Mucosa of descending colon (tissue), 3 donors: Measurements from ENCODE around the gene WNK2. TPM values are rescaled to one million over a fixed set of nuclear protein-coding genes. Genes with fewer than 3 reads are reported as not detected.

Experiments
- ATAC-seq: fragments of 200-7000 bp; cut with Tn5 transposase; one replicate; pipeline ENCODE4 v1.9.1; 2020; ENCODE audit warnings: mild to moderate bottlenecking, moderate library complexity
- DNase-seq, 3 donors: peaks; one replicate each; pipeline ENCODE4 v3.0.0-alpha.2; 2020
- H3K36me3 ChIP-seq: fragments of 200-600 bp; one replicate; pipeline ENCODE4 v1.8.0; 2021; ENCODE audit warnings: low read depth, mild to moderate bottlenecking
- H3K4me1 ChIP-seq: fragments of 200-600 bp; one replicate; pipeline ENCODE4 v1.8.0; 2021; ENCODE audit warnings: low read depth, mild to moderate bottlenecking
- H3K4me3 ChIP-seq: fragments of 200-600 bp; one replicate; pipeline ENCODE4 v1.8.0; 2021; ENCODE audit warnings: mild to moderate bottlenecking
- H3K9me3 ChIP-seq: fragments of 200-600 bp; one replicate; pipeline ENCODE4 v1.8.0; 2021; ENCODE audit warnings: mild to moderate bottlenecking
- intact Hi-C, 2 donors: fragments of 100-400 bp; cut with DNase I in 1 of 2; cut with micrococcal nuclease in 1 of 2; formaldehyde crosslinking; loops; one replicate each; pipeline versions ENCODE4 v1.11.0 to v1.11.1; 2022; cut with DNase I, micrococcal nuclease
- total RNA-seq, 3 donors: library from RNA; stranded (reverse); fragmentation: NEBNext Ultra II Directional in 2 of 3; extraction: Animal tissue kit (Norgen Biotek cat#: 25700) in 2 of 3; gene quantifications; one replicate each; pipeline versions ENCODE4 v1.2.1 to v1.2.4, GENCODE V29; 2021 to 2023
- TF ChIP-seq, protein P1 (sequence below): fragments of 200-600 bp; IDR thresholded peaks from one replicate; pipeline ENCODE4 v1.8.0; 2022; ENCODE audit warnings: antibody characterized with exemption, mild to moderate bottlenecking
- donor health status: DM: no; HTN: no; CAD: no; lungs with moderate emphysema.
- donor health status: DM: no; HTN: no; CAD: no.
- donor health status: DM: no; HTN: yes; CAD: no.

Gene WNK2
- total RNA-seq, 3 donors from 2014 or later, result 175 to 276 (median 201) TPM

DNA sequence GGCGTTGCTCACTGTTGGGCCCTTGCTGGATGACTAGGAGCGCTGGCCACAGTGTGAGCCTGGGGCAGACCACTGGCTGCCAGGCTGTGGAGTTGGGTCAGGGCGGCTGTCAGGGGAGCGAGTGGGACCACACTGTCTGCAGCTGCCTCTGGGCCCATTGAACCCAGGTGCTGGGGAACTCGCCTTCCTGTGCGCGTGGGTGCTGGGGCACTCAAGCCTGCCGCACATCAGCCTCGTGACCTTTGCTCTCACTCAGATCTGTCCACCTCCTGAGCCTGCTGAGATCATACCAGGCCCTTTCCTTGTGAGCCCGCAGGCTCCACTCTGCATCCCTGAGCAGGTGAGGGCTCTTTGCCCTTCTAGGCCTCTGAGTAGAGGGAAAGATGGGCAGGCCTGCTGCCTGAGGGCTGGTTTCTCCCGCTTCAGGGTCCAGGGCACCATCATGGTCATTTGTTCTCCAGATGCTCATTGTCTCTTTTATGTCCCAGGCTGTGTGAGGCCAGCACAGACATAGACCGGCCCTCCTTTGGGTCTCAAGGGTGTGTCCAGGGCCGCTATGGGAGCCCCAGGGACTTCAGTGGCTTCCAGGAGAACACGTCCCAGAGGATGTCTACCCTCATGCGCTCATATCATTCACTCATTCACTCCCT lies 26.5 kb downstream of the WNK2 start:
- no peak overlapping the region for H3K4me3 ChIP-seq
- intact Hi-C loops, result no loop called here
- ATAC-seq (peak; percentile 52), DNase-seq (peak in 2 of 3 donors; percentile 58 to 63)
- no peaks in the 10 kb centered on the region for H3K36me3 ChIP-seq
- H3K9me3 ChIP-seq, result no peaks in the 10 kb centered on the region
- TF ChIP-seq, protein P1, sequence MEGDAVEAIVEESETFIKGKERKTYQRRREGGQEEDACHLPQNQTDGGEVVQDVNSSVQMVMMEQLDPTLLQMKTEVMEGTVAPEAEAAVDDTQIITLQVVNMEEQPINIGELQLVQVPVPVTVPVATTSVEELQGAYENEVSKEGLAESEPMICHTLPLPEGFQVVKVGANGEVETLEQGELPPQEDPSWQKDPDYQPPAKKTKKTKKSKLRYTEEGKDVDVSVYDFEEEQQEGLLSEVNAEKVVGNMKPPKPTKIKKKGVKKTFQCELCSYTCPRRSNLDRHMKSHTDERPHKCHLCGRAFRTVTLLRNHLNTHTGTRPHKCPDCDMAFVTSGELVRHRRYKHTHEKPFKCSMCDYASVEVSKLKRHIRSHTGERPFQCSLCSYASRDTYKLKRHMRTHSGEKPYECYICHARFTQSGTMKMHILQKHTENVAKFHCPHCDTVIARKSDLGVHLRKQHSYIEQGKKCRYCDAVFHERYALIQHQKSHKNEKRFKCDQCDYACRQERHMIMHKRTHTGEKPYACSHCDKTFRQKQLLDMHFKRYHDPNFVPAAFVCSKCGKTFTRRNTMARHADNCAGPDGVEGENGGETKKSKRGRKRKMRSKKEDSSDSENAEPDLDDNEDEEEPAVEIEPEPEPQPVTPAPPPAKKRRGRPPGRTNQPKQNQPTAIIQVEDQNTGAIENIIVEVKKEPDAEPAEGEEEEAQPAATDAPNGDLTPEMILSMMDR, result no peak
- peaks cover 26% of the 10 kb centered on the region for H3K4me1 ChIP-seq

DNA sequence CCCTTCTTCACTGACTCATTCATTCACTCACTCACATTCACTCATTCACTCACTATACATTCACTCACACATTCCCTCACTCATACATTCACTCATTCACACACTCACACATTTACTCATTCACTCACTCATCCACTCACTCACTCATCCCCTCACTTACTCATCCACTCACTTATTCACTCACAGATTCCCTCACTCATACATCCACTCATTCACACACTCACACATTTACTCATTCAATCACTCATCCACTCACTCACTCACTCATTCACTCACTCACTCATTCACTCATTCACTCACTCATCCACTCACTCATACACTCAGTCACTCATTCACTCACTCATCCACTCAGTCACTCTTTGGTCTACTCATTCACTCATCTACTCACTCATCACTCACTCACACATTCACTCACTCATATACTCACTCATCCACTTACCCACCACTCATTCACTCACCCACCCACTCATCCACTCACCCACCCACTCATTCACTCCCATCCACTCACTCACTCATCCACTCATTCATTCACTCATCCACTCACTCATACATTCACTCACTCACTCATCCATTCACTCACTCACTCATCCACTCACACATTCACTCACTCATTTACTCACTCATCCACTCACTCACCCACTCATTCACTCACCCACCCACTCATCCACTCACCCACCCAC lies 27.2 kb downstream of the WNK2 start:
- DNase-seq, result no peak
- TF ChIP-seq, protein P1, result no peak
- intact Hi-C loops, result no loop called here
- ATAC-seq, result no peak
- Histone ChIP-seq H3K4me1 (peaks cover 25% of the 10 kb centered on the region), H3K36me3 (no peaks in the 10 kb centered on the region), H3K4me3 (no peak overlapping the region), H3K9me3 (no peaks in the 10 kb centered on the region)

DNA sequence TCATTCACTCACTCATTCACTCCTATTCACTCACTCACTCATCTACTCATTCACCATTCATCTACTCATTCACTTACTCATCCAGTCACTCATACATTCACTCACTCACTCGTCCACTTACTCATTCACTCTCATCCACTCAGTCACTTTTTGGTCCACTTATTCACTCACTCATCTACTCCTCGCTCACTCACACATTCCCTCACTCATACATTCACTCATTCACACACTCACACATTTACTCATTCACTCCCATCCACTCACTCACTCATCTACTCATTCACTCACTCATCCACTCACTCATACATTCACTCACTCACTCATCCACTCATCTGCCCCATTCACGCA lies 27.7 kb downstream of the WNK2 start:
- ATAC-seq (no peak), DNase-seq (no peak)
- H3K36me3 ChIP-seq, result no peaks in the 10 kb centered on the region
- H3K4me1 ChIP-seq, result peaks cover 25% of the 10 kb centered on the region
- intact Hi-C loops, result no loop called here
- H3K9me3 ChIP-seq, result no peaks in the 10 kb centered on the region
- TF ChIP-seq, protein P1, result no peak
- H3K4me3 ChIP-seq, result no peak overlapping the region

DNA sequence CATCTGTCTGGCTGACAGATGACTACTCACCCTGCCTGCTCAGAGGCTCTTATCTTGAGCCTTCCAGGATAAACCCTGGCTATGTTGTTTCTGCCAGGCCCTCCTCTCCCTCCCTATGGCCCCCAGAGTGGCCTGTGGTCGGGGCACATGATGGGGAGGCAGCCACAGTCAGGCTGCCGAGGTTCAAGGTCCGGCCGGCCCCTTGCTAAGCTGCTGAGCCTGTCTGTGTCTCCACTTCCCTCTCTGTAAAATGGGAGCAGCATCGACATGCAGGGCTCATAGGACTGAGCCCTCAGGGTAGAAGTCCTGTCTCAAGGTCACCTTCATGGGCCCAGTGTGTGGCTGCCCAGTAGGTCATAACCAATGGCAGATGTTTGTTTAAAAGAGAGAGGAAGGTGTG lies 28.5 kb downstream of the WNK2 start:
- DNase-seq (peak in 2 of 3 donors; percentile 17 to 22), ATAC-seq (no peak)
- H3K4me3 ChIP-seq, result no peak overlapping the region
- TF ChIP-seq, protein P1, result no peak
- H3K36me3 ChIP-seq, result no peaks in the 10 kb centered on the region
- peaks cover 31% of the 10 kb centered on the region for H3K4me1 ChIP-seq
- intact Hi-C loops, result no loop called here
- no peaks in the 10 kb centered on the region for H3K9me3 ChIP-seq

DNA sequence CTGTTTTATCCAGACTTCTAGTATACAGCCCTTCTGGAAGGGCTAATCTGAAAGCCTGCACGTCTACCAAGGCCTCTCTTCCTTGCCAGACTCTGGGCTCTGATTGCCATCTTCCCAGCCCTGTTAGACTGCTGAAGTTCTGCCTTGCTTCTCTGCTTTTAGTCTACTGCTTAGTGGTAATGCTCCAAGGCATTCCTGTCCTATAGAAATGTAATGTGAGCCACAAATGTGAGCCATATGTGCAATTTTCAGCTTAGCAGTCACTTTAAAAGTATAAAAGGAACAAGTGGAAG lies 32.1 kb downstream of the WNK2 start:
- H3K4me1 ChIP-seq, result peaks cover 29% of the 10 kb centered on the region
- H3K9me3 ChIP-seq, result no peaks in the 10 kb centered on the region
- DNase-seq (peak in 1 of 3 donors; percentile 11), ATAC-seq (no peak)
- TF ChIP-seq, protein P1, result no peak
- intact Hi-C loops, result no loop called here
- no peak overlapping the region for H3K4me3 ChIP-seq
- no peaks in the 10 kb centered on the region for H3K36me3 ChIP-seq
